ENCODE data around the gene FLT4.
"Not testable (repeated sequence)": the region's sequence is repeated elsewhere in the genome, so short reads cannot be mapped to it uniquely, and the experiment has no call there.

FLT4 gene

DNA sequence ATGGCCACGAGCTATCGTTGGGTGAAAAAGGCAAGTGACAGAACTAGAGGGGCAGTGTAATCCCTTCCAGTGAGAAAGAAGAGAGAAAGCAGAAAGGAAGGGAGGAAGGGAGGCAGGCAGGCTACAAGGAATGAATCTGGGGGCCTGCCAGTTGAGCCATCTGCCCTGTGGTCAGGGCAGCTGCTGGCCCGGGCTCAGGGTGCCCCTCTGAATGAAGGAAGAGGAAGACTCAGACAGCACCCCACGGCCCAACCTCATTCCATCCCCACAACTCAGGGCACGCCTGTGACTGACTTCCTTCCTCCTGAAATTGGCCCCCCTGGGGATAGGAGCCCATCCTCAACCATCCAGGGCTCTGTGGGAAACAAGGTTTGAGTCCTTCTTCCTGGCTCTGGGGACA lies 20.3 kb upstream of the FLT4 start:
- DNase-seq: no peak

DNA sequence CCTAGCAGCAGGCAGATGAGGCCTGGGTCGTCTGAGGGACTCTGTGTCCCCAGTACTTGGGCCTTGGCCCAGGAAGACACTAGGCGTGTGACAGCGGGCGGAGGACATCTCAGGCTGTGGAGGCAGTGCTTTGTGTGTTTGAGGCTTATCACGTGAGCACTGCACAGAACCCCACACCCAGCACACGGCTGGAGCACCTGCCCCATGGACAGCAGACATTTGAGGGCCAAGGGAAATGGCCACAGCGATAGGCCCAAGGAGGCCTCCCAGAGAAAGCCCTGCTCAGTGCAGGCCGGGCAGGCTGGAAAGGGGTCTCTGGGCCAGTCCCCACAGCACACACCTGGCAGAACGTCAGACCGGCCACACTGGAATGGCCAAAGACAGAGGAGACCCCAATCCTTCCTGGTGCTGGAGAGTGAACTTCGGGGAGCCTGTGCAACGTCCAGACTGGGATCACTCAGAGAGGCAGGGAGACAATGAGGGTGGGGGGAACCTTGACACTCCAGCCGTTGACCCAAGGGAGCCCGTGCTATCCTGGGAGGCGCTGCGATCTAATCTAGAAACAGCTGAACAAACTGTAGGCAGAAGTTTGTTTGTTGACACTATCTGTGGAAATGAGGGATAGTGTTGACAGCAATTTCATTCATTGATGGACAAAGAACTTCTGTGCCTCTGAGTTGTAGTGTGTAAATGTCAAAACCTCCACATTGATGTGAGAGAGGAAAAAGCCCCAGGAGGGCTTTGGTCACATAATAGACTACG lies 19.6 kb upstream of the FLT4 start:
- no peak for DNase-seq

DNA sequence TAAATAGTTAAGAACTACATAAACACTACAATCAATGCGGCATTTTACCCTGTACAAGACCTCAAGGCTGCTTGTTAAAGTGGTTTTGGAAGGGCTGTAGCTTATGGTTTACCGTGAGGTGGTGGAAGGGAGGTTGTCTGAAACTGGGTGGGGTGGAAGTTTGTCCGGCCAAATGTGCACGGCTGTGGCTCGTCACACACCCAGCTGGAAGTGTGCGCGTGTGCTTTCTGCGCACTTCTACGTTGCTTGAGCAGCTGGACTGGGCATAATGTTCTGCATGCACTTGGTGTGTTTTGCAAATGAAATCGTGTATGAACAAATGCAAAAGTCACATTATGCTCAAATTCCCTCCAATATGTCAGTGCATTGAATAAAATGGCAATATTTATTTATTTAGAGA lies 17.4 kb upstream of the FLT4 start:
- no peak for DNase-seq

DNA sequence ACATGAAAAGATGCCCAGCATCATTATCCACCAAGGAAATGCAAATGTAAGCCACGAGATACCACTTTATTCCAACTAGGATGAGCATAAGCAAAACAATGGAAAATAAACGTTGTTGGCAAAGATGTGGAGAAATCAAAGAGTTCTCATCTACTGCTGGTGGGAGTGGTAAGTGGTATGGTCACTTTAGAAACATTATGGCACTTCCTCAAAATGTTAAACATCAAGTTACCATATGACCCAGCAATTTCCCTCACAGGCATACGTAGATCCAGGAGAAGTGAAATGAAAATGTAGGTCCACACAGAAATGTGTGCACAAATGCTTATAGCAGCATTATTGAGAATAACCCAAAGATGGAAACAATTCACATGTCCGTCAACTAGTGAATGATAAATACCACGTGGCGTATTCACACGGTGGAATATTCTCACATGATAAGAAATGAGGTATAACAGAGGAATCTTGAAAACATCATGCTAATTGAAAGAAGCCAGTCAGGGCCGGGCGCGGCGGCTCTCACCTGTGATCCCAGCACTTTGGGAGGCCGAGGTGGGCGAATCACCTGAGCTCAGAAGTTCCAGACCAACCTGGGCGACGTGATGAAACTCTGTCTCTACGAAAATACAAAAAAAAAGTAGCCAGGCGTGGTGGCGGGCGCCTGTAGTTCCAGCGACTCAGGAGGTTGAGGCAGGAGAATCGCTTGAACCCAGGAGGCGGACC lies 16.4 kb upstream of the FLT4 start:
- DNase-seq: no peak

- no peak for DNase-seq
These were observed 9.6 kb upstream of the FLT4 start for GRCh38 chr5:180658774-180659564.

GRCh38 chr5:180655243-180655642 lies 5.8 kb upstream of the FLT4 start:
- not testable (repeated sequence) for DNase-seq

DNA sequence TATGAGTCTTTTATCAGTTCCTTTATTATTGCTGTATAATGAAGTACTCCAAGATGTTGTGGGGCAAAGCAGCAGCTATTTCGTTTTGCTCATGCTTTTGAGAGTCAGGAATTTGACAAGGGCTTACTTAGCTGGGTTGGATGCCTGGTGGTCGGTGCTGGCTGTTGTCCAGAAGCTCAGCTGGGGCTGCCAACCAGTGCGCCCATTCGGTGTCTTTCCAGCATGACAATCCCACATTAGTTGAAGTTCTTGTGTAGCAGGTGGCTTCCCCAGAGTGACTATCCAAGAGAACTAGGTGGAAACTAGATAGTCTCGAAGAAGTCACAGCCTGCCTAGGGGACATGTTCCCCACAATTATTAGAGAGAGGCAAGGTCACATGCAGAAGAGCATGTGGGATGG lies 3.4 kb upstream of the FLT4 start:
- no peak for DNase-seq

- no peak for DNase-seq
These were observed 2.9 kb upstream of the FLT4 start for GRCh38 chr5:180652346-180652745.

DNA sequence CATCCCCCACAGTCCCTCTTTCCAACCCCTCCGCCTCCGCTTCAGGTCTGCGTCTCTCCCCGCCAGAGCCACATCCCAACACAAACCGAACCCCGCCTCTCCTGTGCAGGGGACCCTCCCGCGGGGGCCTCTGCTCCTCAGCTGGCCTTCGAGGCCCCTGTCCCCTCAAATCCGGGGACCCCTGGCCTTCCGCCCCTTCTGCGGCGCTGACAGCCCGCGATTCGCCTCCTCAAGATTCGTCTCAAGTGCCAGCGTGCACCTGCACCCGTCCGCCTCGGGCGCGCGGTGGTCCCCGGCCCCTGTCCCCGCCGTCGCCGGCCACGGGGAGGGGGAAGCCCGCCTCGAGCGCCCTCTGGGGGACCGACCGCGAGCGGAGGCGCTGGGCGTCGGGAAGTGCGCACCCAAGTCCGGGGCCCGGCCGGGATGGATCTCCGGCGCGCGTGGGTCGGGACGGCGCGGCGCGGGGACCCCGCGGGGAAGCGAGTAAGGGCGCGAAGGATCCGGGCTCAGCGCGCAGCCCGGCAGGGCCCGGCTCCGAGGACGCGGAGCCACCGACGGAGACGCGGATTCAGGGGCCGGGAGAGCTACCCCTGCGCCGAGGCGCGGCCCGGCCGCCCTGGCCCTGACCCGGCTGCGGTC lies 623 bp downstream of the FLT4 start:
- DNase-seq: no peak

DNA sequence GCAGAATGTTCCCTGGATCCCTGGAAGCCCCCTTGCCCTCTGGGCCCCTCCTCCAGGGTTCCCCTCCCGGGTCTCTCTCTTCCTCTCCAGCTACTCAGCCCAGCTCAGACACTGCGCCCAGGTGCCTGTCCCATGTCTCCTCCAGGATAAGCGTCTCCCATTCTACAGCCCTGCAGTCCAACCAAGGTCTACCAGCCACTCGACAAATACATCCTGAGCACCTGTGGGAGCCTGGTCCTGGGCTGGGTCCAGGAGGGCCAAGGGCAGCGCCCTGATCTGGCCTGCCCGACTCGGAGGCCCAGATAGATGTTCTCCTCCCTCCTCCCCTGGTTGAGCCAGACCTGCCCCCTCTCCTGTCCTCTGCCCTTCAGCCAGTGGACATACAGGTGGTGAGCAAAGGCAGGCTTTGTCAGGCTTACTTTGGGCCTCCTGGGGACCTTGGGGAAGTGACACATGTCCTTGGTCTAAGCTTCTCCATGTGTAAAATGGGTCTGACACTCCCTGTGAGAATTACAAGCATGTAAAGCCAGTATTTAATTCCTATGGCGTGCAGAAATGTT lies 1.4 kb downstream of the FLT4 start:
- DNase-seq: no peak

GRCh38 chr5:180647465-180647864 lies 1.9 kb downstream of the FLT4 start:
- no peak for DNase-seq

GRCh38 chr5:180646963-180647305 lies 2.5 kb downstream of the FLT4 start:
- no peak for DNase-seq

DNA sequence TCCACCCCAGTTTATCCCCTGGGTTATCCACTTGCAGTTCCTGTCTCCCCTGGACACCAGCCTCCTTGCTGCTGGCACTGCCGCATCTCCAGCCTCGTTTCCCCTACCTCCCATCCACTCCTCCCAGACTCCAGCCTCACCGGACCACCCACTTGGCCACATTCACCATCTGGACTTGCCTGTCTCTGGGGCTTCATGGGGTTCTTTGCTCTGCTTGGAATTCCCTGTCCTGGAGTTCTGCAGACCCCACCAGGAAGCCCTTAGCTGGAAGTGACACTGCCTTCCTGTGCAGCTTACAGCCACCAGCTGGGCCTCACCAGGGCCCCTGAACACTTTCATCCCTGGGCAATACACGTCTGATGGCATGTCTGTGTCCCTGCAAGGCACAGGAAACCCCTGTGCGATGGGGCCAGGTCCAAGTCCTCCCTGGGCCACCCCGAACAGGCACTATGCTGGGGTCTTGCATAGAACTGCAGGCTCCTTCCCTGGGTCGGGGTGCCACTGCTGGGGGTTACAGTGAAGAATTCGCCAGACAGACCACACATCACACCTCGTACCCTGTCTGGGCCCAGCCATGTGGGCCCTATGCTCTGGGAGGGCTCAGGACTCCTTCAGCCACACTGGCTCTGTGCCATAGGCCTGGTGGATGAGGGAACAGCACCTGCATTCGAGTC lies 3.0 kb downstream of the FLT4 start:
- DNase-seq: no peak

DNA sequence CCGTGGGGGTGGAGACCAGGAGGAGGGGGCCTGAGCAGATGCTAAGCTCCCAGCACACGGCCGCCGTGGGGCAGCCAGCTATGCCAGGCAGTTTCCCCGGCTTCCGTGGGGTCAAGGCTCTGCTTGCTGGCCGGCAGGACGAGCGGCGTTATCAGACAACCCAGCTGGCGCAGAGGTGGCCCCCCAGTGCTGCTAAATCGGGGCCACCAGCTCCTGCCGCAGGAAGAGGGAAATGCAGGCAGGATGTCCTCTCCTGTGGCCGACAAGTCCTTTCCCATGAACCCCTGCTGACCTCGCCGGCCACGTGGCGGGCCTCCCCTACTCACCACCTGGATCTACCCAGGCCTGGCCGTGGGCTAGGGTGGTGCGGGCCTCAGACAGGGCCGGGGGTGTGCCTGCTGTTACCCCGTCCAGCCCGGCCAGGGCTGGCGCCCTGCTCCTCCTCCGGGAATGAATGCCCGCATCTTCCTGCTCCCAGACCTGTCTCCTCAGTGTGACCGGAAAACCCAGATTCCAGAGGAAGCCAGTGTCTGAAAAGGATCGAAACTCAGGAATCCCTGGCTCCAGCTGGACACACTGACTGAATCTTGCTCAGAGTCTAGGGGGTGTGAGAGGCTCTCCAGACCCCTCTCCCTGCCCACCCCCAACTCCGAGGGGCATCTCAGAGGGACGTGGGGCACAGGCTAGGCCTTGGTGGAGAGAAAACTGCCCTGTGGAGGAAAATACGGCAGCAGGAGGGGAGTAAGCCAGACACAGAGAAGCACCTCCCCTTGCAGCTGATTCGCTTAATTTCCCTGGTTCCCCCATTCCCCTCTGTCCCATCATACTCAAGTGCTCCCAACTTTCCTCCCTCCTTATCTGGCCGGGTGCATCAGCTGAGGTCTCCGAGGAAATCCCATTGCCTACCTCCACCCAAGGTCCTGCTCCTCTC lies 3.9 kb downstream of the FLT4 start:
- DNase-seq: no peak

GRCh38 chr5:180644825-180645273 lies 4.6 kb downstream of the FLT4 start:
- no peak for DNase-seq

- DNase-seq: no peak
These were observed 5.1 kb downstream of the FLT4 start for GRCh38 chr5:180644129-180644824.

DNA sequence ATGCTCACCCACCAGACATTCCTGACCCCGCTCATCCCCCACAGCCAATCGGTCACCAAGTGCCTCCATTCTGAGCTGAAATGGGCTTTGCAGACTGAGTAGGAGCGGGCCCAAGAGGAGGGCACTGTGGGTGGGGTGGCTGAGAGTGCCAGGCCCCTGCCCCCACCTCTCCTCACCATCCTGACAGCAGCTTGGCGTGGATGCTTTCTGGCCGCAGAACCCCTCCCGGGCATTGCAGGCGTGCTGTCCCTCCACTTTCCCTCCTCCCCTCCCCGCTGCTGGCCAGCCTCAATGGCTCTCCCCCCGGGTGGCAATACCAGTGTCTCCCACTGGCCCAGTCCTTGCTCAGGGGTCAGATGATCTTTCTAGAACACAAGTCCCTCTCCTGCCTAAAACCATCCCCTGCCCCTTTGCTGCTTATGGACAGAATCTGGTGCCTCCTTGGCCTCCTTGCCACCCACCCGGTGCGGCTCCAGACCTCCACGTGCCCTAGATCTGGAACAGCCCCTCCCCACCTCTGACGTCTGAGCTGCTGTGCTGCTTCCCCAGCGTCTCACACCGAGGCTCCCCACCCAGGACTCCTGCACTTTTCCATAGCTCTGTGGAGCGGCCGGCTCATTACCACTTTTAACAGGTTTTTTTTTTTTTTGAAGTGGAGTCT lies 6.1 kb downstream of the FLT4 start:
- no peak for DNase-seq

DNA sequence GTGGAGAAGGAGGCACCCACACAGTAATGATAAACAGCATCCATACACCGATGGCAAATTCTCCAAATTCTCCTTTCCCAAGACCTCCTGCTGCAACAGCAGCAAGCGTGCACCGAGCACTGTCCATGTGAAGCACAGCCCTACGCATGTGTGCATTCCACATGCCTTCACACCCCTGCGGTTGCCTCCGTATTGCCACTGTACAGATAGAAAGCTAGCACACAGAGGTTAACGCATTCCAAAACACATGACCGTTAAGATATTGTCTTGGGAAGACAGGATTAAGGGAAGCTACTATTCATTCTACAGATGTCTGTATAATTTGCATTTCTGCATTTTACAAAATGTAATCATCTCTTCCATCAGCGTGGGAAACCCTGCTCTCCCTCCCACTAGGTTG lies 6.6 kb downstream of the FLT4 start:
- no peak for DNase-seq

GRCh38 chr5:180642181-180642775 lies 7.1 kb downstream of the FLT4 start:
- DNase-seq: no peak

GRCh38 chr5:180641566-180641900 lies 7.9 kb downstream of the FLT4 start:
- no peak for DNase-seq
